A673 (cell line): Measurements from ENCODE around the gene ACSM3.

Experiments used
- CTCF ChIP-seq: fragments of 300-800, 200-600 bp; sonication (generic); conservative IDR thresholded peaks from 2 replicates; pipeline ENCODE4 v1.5.1; 2017; ENCODE audit warnings: low read depth, mild to moderate bottlenecking, antibody characterized with exemption, low read length, moderate library complexity, mixed read lengths
- EZH2 ChIP-seq: fragments of 200-600 bp; sonication (generic); IDR thresholded peaks from 2 replicates; pipeline ENCODE4 v1.6.1; 2017; ENCODE audit warnings: borderline replicate concordance, low read depth, mild to moderate bottlenecking, mixed read lengths, antibody characterized with exemption, low read length; ENCODE audit not compliant: poor library complexity, severe bottlenecking

DNA sequence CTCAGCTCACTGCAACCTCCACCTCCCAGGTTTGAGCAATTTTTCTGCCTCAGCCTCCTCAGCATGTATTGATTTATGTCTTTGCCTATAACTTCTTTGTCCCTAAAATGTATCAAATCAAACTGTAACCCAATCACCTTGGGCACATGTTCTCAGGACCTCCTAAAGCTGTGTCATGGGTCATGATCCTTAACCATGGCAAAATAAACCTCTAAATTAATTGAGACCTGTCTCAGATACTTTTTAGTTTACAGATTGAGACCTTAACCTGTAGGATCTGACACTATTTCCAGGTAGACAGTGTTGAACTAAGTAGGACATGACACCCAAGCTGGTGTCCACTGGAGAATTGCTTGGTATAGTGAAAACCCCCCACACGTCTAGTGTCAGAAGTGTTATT is 2.6 kb upstream of the ACSM3 start:
- TF ChIP-seq CTCF (no peak), EZH2 (no peak)
